K562 (cell line): ENCODE measurements around the gene PKD1. TPM values are rescaled to one million over a fixed set of nuclear protein-coding genes. Genes with fewer than 3 reads are reported as not detected.
A peak's percentile ranks its signal among the peaks of the same experiment; 100 is the strongest.

ENCODE experiments used
- CBX3 ChIP-seq, 2 experiments: IDR thresholded peaks; 1 replicate in 1 of 2; 2 replicates in 1 of 2; pipeline ENCODE4 v1.6.1; 2012; ENCODE audit warnings: inconsistent platforms in 2 of 2, low read length in 2 of 2, borderline replicate concordance in 1 of 2, control low read depth in 1 of 2
- ESRRA ChIP-seq: fragments of 450-650 bp; IDR thresholded peaks from 2 replicates; pipeline ENCODE4 v1.6.1; 2014; ENCODE audit warnings: low read depth, mild to moderate bottlenecking, moderate library complexity, borderline replicate concordance
- RBBP5 ChIP-seq: fragments of 200-600 bp; sonication (generic); IDR thresholded peaks from 2 replicates; pipeline ENCODE4 v1.6.1; 2012; ENCODE audit warnings: borderline replicate concordance, mild to moderate bottlenecking, low read length, control low read depth, inconsistent platforms; ENCODE audit not compliant: insufficient read depth, poor library complexity, severe bottlenecking
- TRIM24 ChIP-seq, 2 experiments: fragments of 450-650 bp; IDR thresholded peaks; 2 replicates each; pipeline ENCODE4 v1.6.1; 2016
- ZBTB1 ChIP-seq: sonication (generic); formaldehyde crosslinking; IDR thresholded peaks from 2 replicates; pipeline ENCODE4 v1.8.1; 2023; ENCODE audit warnings: missing genetic modification reagents, low read depth, mild to moderate bottlenecking, borderline replicate concordance
- ZNF121 ChIP-seq: sonication (generic); formaldehyde crosslinking; conservative IDR thresholded peaks from 2 replicates; pipeline ENCODE4 v1.8.0; 2022; ENCODE audit warnings: missing genetic modification reagents
- polyA plus RNA-seq, 8 experiments: library from polyadenylated mRNA; depleted of rRNA in 4 of 8; stranded (reverse) in 5 of 8; unstranded in 3 of 8; fragments of >200 nt; fragmentation: Nextera tagmentation in 2 of 8; fragmentation: Illumina TruSeq in 1 of 8; extraction: Ambion mirVana in 2 of 8; extraction: Trizol in 1 of 8; gene quantifications; 2 replicates each; pipeline versions ENCODE4 v1.2.1 to v1.2.3, GENCODE V29; 2011 to 2014; ENCODE audit warnings: inconsistent platforms in 1 of 8, missing spikeins in 1 of 8
- total RNA-seq, 7 experiments: library from RNA; depleted of rRNA in 6 of 7; stranded (reverse); fragments of >200 nt in 6 of 7; fragmentation: Illumina TruSeq in 2 of 7; extraction: Trizol in 2 of 7; gene quantifications; 2 replicates each; pipeline versions ENCODE4 v1.2.1 to v1.2.3, GENCODE V29; 2011 to 2021; ENCODE audit warnings: low replicate concordance in 1 of 7
- TF ChIP-seq, protein P1 (sequence below), 2 experiments: fragments of 200-800 bp in 1 of 2; sonication (Bioruptor generic) in 1 of 2; sonication (generic) in 1 of 2; formaldehyde crosslinking in 1 of 2; IDR thresholded peaks in 1 of 2; conservative IDR thresholded peaks in 1 of 2; 2 replicates each; pipeline versions ENCODE4 v1.5.0 to v1.6.1; 2016 to 2020; ENCODE audit warnings: missing compliant biosample characterization in 1 of 2, missing genetic modification characterization in 1 of 2, missing genetic modification reagents in 1 of 2
- TF ChIP-seq, protein P2 (sequence below): sonication (generic); formaldehyde crosslinking; IDR thresholded peaks from 2 replicates; pipeline ENCODE4 v1.8.1; 2023; ENCODE audit warnings: mild to moderate bottlenecking, missing genetic modification reagents, moderate library complexity
- TF ChIP-seq, protein P3 (sequence below), 2 experiments: fragments of 450-650 bp in 1 of 2; sonication (generic) in 1 of 2; formaldehyde crosslinking in 1 of 2; IDR thresholded peaks in 1 of 2; conservative IDR thresholded peaks in 1 of 2; 2 replicates each; pipeline versions ENCODE4 v1.6.1 to v1.8.1; 2016 to 2023; ENCODE audit warnings: mild to moderate bottlenecking in 2 of 2, moderate library complexity in 2 of 2, inconsistent platforms in 1 of 2, missing genetic modification reagents in 1 of 2
- TF ChIP-seq, protein P4 (sequence below): fragments of 250-450 bp; sonication (Bioruptor Pico); IDR thresholded peaks from 2 replicates; pipeline ENCODE4 v1.5.0; 2021; ENCODE audit warnings: mild to moderate bottlenecking, moderate library complexity
- TF ChIP-seq, protein P5 (sequence below): fragments of 250-450 bp; sonication (Bioruptor Pico); IDR thresholded peaks from 2 replicates; pipeline ENCODE4 v1.5.0; 2020; ENCODE audit warnings: mild to moderate bottlenecking, borderline replicate concordance

PKD1 gene
- total and polyA plus RNA-seq, 9 of the 15 experiments (the other 6 are each of a cell fraction or from before 2014, with no cell fraction given), result 0.23 to 93.5 (median 12.6) TPM

DNA sequence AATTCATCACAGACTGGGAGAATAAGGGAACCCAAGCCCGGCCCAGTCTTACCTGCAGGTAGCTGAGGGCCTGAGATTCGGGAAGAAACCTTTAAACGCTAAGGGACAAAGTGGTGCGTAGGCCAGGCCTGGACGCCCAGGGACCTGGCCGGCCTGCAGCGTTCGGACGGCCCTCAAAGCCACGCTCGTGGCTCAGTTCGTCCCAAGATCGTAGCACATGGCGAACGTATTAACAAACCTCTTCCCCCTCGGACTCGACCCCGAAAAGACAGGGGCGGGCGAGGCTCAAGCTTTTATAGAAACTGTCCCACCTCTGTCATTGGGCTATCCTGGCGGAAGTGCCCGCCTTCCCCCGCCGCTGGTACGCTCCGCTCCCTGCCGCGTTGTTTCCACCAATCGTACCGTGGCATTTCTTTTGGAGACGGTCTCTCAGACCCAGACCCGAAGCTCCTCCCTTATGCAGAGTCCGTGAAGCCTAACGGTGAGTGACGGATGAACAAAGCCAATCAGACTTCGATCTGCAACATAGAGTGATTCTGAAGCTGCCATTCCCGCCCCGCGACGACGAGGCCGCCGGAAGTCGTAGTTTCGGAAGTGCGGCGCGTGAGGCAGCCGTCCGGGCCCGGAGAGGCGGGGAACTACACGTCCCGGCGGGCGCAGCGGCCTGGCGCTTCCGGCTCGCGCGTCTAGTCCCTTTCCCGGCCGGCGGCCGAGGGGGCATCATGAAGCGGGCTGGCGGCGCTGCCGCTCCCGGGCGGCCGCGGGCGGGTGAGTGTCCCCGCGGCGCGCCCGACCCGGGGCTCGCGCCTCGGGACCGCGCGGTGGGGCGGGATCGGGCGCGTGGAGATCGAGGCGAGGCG is 19.6 kb upstream of the PKD1 start, which contains the start of gene TRAF7 (continued):
- no peak; a peak in 1 of 3 replicates for TF ChIP-seq CBX3 (IDR thresholded peaks at IDR 0.05; ENCODE audit: borderline replicate concordance in 1 of 2, low read length in 2 of 2)
- TF ChIP-seq ESRRA, result peak; percentile 61; the same call in 1 of the 2 replicates
- no peak for TF ChIP-seq ZNF121 (CRISPR knock-in tag)
- TF ChIP-seq, protein P1, sequence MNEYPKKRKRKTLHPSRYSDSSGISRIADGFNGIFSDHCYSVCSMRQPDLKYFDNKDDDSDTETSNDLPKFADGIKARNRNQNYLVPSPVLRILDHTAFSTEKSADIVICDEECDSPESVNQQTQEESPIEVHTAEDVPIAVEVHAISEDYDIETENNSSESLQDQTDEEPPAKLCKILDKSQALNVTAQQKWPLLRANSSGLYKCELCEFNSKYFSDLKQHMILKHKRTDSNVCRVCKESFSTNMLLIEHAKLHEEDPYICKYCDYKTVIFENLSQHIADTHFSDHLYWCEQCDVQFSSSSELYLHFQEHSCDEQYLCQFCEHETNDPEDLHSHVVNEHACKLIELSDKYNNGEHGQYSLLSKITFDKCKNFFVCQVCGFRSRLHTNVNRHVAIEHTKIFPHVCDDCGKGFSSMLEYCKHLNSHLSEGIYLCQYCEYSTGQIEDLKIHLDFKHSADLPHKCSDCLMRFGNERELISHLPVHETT (CRISPR knock-in tag; conservative IDR thresholded peaks at IDR 0.05 in 1 of 2, IDR thresholded peaks at IDR 0.05 in 1 of 2), result peak in 1 of 2 experiments; percentile 75; a peak in 1 of 4 replicates
- TF ChIP-seq, protein P2, sequence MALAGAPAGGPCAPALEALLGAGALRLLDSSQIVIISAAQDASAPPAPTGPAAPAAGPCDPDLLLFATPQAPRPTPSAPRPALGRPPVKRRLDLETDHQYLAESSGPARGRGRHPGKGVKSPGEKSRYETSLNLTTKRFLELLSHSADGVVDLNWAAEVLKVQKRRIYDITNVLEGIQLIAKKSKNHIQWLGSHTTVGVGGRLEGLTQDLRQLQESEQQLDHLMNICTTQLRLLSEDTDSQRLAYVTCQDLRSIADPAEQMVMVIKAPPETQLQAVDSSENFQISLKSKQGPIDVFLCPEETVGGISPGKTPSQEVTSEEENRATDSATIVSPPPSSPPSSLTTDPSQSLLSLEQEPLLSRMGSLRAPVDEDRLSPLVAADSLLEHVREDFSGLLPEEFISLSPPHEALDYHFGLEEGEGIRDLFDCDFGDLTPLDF (CRISPR knock-in tag), result peak; percentile 36; the same call in 1 of the 2 replicates
- TF ChIP-seq, protein P3, sequence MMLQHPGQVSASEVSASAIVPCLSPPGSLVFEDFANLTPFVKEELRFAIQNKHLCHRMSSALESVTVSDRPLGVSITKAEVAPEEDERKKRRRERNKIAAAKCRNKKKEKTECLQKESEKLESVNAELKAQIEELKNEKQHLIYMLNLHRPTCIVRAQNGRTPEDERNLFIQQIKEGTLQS (IDR thresholded peaks at IDR 0.05), result no peak
- TF ChIP-seq, protein P3 (CRISPR knock-in tag; conservative IDR thresholded peaks at IDR 0.05), result no peak; the same call in 1 of the 2 replicates
- TF ChIP-seq, protein P4, sequence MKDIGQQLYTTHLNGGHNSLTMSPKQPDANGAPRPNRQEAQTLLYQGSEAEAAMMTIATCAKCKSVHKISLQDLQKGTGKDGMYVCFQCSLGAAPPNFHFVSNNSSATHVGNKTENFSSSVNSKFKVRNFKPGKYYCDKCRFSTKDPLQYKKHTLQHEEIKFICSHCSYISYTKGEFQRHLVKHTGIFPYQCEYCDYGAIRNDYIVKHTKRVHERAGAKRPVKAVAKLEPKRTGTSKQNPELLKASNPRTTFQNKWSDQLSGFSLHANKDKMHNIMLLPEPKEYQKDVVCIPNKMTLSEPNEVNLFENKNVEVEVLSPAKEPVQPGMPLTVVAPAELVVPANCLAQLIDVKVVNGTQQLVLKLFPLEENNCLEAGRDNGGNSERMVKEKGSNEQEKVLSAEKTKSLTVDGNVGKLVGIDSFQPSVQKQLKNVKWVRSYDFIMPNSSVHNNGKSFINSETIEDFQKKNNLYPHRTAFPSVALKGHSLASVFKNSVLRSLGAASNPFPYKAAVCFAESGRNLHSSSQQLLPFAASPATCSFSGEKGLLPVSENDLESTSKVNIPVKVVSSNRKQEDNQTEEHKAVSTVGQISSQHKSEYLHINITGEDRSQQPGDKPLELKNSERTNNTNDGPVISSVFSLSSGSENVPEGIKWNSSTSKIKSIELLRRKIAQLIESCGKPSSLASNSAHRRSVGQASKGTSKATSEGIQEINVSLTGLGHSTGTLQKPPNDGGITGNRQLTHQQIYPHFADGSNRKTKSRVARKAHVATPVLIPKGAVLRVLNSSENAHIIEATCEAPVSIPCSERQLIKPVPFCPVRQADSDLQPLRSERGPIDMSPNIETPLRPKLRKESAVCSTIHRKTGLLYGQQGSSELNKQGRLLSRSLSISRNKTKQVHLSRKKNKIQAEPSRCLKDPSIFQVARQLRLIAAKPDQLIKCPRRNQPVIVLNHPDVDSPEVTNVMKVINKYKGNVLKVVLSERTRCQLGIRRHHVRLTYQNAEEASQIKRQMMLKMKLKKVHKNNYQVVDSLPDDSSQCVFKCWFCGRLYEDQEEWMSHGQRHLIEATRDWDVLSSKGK (CRISPR knock-in tag), result no peak
- TF ChIP-seq, protein P5, sequence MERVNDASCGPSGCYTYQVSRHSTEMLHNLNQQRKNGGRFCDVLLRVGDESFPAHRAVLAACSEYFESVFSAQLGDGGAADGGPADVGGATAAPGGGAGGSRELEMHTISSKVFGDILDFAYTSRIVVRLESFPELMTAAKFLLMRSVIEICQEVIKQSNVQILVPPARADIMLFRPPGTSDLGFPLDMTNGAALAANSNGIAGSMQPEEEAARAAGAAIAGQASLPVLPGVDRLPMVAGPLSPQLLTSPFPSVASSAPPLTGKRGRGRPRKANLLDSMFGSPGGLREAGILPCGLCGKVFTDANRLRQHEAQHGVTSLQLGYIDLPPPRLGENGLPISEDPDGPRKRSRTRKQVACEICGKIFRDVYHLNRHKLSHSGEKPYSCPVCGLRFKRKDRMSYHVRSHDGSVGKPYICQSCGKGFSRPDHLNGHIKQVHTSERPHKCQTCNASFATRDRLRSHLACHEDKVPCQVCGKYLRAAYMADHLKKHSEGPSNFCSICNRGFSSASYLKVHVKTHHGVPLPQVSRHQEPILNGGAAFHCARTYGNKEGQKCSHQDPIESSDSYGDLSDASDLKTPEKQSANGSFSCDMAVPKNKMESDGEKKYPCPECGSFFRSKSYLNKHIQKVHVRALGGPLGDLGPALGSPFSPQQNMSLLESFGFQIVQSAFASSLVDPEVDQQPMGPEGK (CRISPR knock-in tag), result no peak
- TF ChIP-seq TRIM24 (IDR thresholded peaks at IDR 0.05), result no peak
- TF ChIP-seq ZBTB1 (CRISPR knock-in tag), result peak; percentile 24; the same call in 1 of the 2 replicates
- peak; percentile 77 for TF ChIP-seq RBBP5
